Testis (tissue), 2 donors: ENCODE data around the gene MAJIN.

ENCODE experiments used
- CTCF ChIP-seq, 3 experiments: fragments of 450-650 bp in 2 of 3; fragments of 200-600 bp in 1 of 3; sonication (generic) in 1 of 3; IDR thresholded peaks; one replicate each; pipeline ENCODE4 v1.5.1; 2016 to 2019; ENCODE audit warnings: antibody characterized with exemption in 3 of 3, mild to moderate bottlenecking in 2 of 3, moderate library complexity in 1 of 3
- POLR2A ChIP-seq: fragments of 450-650 bp; IDR thresholded peaks from one replicate; pipeline ENCODE4 v1.6.1; 2017; ENCODE audit warnings: antibody characterized with exemption, mild to moderate bottlenecking, moderate library complexity

DNA sequence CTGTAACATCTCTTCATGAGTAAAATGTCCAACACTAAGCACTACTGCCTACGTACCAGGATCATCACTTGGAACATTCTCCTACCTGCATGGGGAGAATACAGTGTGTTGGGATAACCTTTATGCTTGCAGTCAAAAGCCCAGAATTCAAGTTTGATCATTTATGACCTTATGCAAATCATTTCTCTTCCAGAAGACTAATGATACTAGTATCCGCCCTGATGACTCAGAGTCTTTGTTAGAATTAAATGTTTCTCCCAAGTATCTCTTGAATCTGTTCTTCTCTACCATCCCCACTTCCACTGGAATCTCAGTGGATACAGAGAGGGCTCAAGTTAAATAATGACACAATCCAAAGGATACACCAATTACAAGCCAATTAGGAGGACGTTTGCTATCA, 12.4 kb downstream of the MAJIN start:
- TF ChIP-seq CTCF (IDR thresholded peaks at IDR 0.05) (no peak), POLR2A (no peak)
